ENCODE results near the gene DEFB124.
"Not testable (repeated sequence)": the region's sequence is repeated elsewhere in the genome, so short reads cannot be mapped to it uniquely, and the experiment has no call there.

Gene DEFB124

GRCh38 chr20:31474758-31475427, at the start of gene DEFB124, which contains the start of gene REM1:
DEFB124 (minus strand) TSS chr20:31475127; CDS start chr20:31473013, 2,114 bp downstream.
REM1 (plus strand) TSS chr20:31475288; CDS start chr20:31476446, 1,158 bp downstream.
- no peak for DNase-seq

- DNase-seq = no peak
Observed at GRCh38 chr20:31523361-31524283, 48.7 kb upstream of the DEFB124 start.

- no peak for DNase-seq
Observed at GRCh38 chr20:31522731-31523130, 47.8 kb upstream of the DEFB124 start.

- DNase-seq = not testable (repeated sequence)
Observed at GRCh38 chr20:31521267-31521666, 46.3 kb upstream of the DEFB124 start.

- peak; percentile 78 for DNase-seq
Observed at GRCh38 chr20:31517373-31517772, 42.4 kb upstream of the DEFB124 start.

- DNase-seq = no peak
Observed at GRCh38 chr20:31516651-31517050, 41.7 kb upstream of the DEFB124 start.

- no peak for DNase-seq
Observed at GRCh38 chr20:31516166-31516565, 41.2 kb upstream of the DEFB124 start.

- no peak for DNase-seq
Observed at GRCh38 chr20:31515775-31516107, 40.8 kb upstream of the DEFB124 start.

GRCh38 chr20:31515072-31515774, 40.3 kb upstream of the DEFB124 start:
- no peak for DNase-seq

GRCh38 chr20:31514154-31515071, 39.5 kb upstream of the DEFB124 start, which contains the start of gene HM13:
HM13 (plus strand) TSS chr20:31514442; CDS start chr20:31514552, 110 bp downstream.
- peak; percentile 98 for DNase-seq

- no peak for DNase-seq
Observed at GRCh38 chr20:31508517-31509244, 33.8 kb upstream of the DEFB124 start.

GRCh38 chr20:31505903-31506302, 31.0 kb upstream of the DEFB124 start:
- no peak for DNase-seq

GRCh38 chr20:31502884-31503673, 28.2 kb upstream of the DEFB124 start:
- peak; percentile 84 for DNase-seq

GRCh38 chr20:31500527-31500926, 25.6 kb upstream of the DEFB124 start:
- DNase-seq = no peak

GRCh38 chr20:31497838-31498540, 23.1 kb upstream of the DEFB124 start:
- DNase-seq = no peak

GRCh38 chr20:31496761-31497295, 21.9 kb upstream of the DEFB124 start:
- no peak for DNase-seq

- DNase-seq = no peak
Observed at GRCh38 chr20:31494131-31494530, 19.2 kb upstream of the DEFB124 start.

- no peak for DNase-seq
Observed at GRCh38 chr20:31490752-31491151, 15.8 kb upstream of the DEFB124 start.

GRCh38 chr20:31489152-31489551, 14.2 kb upstream of the DEFB124 start:
- DNase-seq = no peak

- DNase-seq = peak; percentile 57
Observed at GRCh38 chr20:31488115-31488514, 13.2 kb upstream of the DEFB124 start.

All from NCI-H146 (cell line).